EL (cell line): Measurements from ENCODE around the gene CSNK1A1.
"Not testable (repeated sequence)": the region's sequence is repeated elsewhere in the genome, so short reads cannot be mapped to it uniquely, and the experiment has no call there.

ENCODE experiments used
- DNase-seq: peaks from one replicate; pipeline ENCODE4 v3.0.0-alpha.2; 2016

Gene CSNK1A1

DNA sequence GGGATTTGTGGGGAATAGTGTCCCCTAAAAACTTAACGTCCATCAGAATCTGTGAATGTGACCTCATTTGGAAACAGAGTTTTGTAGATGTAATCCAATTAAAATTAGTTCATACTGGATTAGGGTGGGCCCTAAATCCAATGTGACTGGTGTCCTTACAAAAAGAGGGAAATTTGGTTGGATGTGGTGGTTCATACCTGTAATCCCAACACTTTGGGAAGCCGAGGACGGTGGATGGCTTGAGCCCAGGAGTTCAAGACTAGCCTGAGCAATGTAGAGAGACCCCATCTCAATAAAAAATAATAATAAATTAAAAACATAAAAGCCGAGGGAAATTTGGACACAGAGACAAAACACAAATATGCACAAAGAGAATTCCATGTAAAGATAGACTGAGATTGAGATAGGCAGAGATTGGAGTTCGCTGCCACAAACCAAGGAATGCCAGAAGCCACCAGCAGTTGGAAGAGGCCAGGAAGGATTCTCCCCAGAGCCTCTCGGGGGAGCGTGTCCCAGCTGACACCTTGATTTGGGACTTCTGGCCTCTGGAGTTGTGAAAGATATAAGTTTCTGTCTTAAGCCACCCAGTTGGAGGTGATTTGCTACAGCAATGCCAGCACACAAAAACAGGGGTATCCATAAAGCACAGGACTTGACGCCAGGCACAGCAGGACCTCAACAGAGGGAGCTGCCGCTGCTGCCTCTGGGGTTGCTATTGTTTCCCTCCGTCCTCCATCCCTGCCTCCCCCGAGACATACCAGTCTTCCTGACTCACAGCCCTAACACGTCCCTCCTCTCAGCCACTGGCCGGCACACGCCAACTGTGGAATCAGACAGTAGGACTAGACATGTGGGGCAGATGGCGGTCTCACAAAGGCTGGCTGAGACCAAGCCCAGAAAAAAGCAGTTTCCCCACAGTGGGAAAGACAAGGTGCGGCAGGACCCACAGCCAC, 98.3 kb downstream of the CSNK1A1 start:
- DNase-seq, result peak; percentile 96

GRCh38 chr5:149452007-149452664, 99.1 kb downstream of the CSNK1A1 start:
- DNase-seq, result peak; percentile 71

- DNase-seq, result peak; percentile 70
These were observed 101.0 kb downstream of the CSNK1A1 start for GRCh38 chr5:149450199-149450598.

GRCh38 chr5:149448831-149449714, 102.2 kb downstream of the CSNK1A1 start:
- DNase-seq, result no peak

DNA sequence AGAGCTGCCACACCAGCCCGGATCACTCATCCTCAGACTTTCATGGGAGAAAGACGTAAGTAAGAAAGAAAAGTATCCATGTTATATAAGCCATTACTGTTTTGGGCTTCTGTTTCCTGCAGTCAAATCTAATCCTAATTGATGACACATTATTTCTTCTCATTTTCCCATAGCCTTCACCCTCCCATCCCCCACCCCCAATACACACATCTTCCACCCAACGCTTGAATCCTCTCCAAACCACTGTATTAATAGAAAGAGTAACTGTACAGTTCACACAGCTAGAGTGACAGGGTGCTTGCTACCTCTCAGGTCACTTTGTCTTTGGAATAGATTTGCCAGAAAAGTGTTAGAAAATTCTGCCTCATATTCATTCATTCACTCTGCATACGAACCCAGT, 102.8 kb downstream of the CSNK1A1 start:
- no peak for DNase-seq

DNA sequence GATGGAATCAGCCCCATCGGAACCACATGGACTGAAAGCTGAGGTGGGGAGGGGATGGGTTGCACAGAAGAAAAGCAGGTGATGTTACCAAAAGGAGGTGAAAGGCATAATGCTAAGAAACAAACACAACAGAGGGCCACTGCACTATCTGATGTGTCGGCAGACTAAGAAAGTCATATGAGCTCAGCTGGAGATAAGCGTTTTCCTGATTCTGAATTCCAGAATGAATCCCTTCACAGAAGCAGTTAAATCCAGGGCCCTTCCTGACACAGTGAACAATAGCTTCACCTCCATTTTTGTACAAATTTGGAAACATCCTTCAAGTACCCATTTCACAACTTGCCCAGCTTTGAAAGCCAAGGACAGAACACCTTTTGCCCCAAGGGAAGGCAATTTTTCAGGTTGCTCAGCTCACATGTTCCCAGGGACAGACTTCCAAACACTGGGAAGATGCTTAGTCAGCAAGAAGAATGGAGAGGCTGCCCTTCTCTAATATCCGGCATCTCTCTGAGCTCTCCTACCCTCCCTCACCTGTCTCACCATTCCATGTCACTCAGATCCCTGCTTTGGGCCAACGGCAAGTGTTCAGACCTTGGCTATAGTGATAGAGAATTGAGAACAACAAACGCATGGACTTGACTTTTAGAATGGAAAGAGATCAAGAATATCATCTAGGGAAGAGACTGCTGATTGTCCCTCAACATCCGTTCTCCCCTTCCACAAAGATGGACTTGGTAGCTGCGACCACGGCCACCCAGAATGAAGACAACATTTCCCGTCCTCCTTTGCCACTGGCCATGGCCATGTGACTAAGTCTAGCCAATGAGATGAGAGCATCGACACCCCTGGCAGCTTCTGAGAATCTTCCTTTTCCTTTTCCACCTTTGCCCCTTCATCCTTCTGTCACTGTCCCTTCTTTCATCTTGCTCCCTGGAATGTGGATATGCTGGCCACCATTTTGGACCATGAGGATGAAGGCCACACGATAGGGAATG, 103.6 kb downstream of the CSNK1A1 start:
- DNase-seq, result no peak

DNA sequence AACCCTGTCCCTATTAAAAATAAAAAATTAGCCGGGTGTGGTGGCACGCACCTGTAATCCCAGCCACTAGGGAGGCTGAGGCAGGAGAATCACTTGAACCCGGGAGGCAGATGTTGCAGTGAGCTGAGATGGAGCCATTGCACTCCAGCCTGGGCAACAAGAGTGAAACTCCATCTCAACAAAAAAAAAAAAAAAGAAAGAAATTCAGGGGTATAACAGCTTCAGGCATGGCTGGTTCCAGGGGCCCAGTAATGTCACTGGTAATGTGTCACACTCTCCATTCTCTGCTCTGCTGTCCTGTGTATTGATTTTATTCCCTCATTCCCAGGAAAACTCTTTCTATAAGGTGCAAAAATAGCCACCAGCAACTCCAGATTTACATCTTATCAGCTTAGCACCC, 104.4 kb downstream of the CSNK1A1 start:
- not testable (repeated sequence) for DNase-seq

DNA sequence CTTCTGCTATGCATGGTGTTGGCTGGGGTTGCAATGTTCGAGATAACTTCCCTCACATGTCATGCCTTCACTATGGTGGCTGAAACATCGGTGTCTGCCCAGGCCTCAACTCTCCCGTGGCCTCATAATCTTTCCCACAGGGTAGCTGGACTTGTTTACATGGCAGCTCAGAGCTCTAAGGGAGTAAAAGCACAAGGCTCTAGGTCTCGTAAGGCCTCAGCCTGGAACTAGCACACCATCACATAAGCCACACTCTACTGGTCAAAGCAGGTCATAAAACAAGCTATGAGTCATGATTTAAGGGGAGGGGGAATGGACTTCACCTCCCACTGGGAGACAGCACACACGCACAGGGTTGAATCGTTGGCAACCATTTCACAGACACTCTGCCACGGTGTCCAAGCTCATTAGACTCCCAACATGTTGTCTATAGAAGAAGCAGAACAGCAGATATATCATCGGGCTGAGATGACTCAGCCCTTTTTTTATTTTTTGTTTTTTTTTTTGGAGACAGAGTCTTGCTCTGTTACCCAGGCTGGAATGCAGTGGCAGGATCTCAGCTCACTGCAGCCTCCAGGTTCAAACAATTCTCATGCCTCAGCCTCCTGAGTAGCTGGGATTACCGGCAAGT, 105.4 kb downstream of the CSNK1A1 start:
- peak; percentile 98 for DNase-seq

DNA sequence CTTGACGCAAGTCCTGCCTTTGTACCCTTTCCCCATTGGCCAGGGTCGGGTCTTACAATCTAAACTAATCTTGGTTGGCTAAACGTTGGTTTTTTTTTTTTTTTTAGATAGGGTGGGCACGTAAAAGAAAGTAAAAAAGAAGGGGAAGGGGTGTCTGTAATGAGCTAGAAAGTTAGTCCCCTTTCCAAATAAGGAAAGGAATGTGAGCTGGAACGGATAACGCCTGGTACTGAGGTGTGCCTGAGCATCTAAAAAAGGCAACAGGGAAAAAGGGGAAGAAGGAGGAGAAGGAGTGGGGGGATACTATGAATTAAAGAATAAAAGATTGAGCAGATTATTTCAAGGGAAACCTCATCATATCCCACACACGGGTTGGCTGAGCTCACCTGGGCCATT, 105.9 kb downstream of the CSNK1A1 start:
- DNase-seq, result no peak

DNA sequence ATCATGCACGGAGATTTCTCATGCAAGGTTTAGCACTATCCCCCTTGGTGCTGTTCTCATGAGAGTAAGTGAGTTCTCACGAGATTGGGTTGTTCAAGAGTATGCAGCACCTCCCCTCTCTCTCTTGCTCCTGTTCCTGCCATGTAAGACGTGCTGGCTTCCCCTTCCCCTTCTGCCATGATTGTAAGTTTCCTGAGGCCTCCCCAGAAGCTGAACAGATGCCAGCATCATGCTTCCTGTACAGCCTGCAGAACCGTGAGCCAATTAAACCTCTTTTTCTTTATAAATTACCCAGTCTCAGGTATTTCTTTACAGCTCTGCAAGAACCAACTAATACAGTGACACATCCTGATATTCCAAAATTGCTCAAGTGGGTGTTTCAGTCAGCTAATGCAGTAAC, 106.8 kb downstream of the CSNK1A1 start:
- not testable (repeated sequence) for DNase-seq

DNA sequence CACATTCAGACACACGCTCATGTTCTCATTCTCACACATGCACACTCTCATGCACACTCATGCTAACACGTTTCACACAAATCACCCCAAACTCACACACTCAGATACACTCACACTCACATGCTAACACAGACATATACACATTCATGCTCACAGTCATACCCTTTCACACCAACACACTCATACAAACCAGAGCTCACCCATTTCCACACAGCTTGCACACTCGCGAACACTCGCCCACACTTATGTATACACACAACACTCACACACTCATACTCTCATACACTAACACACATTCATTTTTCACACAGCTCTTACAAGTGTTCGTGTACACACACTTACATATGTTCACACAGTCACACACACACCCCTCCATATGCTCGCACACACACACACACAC, 108.0 kb downstream of the CSNK1A1 start:
- no peak for DNase-seq

DNA sequence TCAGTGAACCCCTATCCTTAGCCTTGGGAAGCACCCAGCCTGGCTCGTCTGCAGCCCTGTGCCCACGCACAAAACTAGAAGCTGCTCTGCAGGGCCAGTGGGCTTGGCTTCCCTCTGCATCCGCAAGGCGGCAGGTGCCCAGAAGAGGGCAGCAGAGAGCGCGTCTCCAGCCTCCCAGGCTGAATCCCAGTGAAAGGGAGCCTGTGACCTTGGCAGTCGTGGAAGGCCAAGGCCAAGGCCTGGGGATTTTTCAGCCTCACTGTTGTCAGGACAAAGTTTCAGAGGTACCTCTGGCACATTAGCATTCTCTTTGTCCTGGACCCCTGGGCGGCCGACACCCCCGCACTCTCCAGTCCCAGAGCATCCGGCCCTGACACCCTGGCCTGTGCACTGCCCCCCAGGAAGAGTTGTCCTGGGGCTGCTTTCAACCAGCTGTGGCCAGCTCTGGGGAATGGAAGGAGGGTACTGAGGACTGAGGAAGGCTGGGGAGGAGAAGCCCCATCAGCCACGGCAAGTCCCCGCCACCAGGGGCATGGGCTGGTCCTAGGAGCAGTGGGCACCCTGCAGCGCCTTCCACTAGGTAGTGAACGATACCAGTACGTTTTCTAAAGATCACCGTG, 108.6 kb downstream of the CSNK1A1 start:
- DNase-seq, result peak; percentile 74
